Stimulated activated CD8-positive, alpha-beta memory T cell treated with anti-CD3 and anti-CD28 coated beads, Interleukin-7, amount 100 ng/mL, for 1 hour (primary cell): ENCODE measurements around the gene RGS7.
"Not testable (repeated sequence)": the region's sequence is repeated elsewhere in the genome, so short reads cannot be mapped to it uniquely, and the experiment has no call there.

Experiments used
- DNase-seq, 2 donors: peaks; one replicate each; pipeline ENCODE4 v3.0.0-alpha.2; 2020; ENCODE audit warnings: low read depth in 2 of 2

RGS7 gene

DNA sequence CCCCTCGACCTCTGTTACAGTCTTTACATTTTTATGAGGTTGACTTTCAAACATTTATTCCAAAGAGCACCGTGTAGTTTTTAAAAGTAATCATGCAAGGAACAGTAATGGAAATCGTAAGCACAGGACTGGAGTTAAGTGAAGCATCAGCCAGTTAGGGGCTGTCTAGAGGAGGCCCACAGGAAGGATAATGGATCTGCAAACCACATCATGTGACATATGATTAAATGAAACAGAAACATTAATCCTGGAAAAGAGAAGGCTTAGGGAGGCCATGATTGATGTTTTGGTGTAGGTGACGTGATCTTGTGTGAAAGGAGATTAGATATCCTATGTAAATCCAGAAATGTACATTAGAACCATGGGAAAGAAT, 25.0 kb downstream of the RGS7 start:
- DNase-seq = no peak

DNA sequence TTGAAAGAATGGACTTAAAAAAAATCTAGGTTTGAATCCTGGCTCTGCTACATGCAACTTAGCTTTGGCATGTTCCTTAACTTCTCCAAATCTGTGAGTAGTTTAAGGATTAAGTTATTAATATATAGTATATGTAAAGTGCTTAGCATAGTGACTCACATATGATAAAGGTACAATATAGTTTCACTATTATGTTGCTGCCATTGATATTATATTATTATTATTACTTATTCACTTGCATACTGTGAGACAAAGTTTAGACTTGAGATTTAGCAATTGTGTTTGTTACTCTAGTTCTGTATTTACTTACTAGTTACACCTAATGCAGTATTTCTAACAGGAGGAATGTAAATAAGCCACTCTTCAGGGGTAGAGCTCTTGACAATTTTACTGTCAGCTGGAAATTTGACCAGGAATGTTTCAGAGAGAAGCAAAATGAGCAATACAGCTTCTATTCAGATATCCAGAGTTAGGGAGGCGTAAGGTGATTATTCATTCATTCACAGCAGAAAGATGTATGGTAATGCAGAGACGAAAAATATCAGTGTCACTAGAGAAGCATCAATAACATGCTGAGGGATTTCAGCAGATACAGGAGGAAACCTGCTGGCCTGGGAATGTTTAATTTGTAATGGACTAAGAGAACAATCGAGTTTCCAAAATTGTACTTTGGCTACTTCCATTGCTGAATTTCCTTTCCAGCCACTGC, 25.5 kb downstream of the RGS7 start:
- DNase-seq = no peak

GRCh38 chr1:241330619-241331327, 26.2 kb downstream of the RGS7 start:
- no peak for DNase-seq

- no peak for DNase-seq
Measured at GRCh38 chr1:241325456-241325855, 31.5 kb downstream of the RGS7 start.

GRCh38 chr1:241323514-241324195, 33.4 kb downstream of the RGS7 start:
- no peak for DNase-seq

GRCh38 chr1:241317676-241318075, 39.3 kb downstream of the RGS7 start:
- DNase-seq = no peak

- DNase-seq = no peak
Measured at GRCh38 chr1:241316372-241316771, 40.6 kb downstream of the RGS7 start.

DNA sequence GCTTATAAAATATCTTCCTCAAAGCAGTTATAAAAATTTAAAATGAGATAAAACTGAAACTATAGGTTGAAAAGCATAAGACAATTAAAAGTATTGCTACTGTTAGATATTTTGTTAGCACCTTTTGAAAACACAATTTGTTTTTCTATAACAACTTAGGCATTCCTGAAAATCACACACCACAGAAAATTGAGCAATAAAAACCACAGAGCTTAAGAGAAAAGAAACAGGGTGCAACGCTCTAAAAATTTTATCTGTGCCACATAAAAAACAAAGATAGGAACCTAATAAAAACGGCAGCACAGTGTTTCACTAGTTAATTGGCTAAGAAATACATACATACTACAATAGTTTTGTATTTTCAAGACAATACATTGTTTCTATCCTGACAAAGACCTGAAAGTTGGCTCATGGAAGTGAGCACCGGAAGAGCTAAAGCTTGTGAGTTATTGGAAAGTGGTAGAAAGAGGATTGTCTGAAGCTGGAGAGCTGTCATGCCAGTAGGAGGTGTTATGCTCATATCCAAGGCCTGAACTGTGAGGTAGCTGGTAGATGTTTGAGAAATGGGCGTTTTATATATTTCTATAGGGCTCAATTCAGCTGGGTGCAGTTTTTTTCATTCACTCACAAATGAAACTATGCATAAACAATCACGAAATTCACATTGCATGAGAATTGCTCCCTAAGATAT, 45.8 kb downstream of the RGS7 start:
- DNase-seq = no peak

GRCh38 chr1:241310451-241310850, 46.6 kb downstream of the RGS7 start:
- DNase-seq = no peak

DNA sequence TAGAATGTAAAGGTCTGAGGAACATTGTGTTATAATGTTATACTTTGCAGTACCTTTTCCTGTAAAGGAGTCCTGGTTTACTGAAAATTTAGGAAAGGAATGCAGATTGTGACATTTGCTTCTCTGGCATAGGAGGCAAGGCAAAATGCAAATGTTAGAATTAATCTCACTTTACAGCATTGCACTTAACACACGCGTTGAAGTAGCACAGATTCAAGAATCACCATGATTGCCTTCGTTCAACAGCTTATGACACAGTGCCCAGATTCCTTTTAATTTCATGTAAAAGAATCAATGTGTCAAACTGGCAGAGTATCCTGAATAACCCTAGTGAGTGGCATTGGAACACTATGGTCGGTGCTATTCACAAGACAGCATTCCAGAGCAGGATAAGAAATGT, 47.4 kb downstream of the RGS7 start:
- DNase-seq = no peak

DNA sequence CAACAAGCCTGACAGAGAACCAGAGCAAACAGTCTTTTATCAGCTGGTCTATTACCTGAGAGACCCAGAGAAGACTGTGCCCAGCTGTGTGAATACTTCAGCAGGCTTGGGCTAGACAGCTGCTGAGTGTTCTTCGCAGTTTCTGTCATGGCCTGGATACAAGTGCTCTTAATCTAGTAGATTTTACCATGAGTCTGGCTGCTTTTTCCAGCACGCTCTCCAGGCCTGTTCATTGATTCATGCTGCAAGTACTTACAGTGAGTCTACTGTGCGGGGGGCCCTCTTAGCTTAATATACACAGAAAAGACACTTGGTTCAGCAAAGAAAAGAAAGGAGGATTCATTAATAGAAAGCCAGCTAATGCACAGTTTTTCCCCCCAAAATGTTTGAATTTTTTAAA, 48.5 kb downstream of the RGS7 start:
- DNase-seq = no peak

DNA sequence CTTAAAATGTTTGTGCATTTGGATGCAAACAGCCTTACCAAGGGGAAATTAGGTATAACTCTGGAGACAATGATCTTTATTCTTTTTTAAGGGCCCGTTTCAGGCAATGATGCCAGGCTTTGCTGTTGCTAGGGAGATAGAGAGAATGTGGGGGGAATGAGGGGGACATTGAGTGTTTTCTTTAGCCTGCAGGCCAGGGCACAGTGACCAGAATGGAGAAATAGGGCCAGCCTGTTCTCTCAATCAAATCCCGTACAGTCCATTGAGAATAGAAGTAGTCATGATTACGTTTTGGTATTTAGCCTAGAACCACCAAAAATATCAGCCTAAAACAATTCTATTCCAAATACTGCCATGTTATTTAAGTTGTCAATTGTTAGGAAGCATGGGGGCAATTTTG, 49.0 kb downstream of the RGS7 start:
- DNase-seq = no peak

DNA sequence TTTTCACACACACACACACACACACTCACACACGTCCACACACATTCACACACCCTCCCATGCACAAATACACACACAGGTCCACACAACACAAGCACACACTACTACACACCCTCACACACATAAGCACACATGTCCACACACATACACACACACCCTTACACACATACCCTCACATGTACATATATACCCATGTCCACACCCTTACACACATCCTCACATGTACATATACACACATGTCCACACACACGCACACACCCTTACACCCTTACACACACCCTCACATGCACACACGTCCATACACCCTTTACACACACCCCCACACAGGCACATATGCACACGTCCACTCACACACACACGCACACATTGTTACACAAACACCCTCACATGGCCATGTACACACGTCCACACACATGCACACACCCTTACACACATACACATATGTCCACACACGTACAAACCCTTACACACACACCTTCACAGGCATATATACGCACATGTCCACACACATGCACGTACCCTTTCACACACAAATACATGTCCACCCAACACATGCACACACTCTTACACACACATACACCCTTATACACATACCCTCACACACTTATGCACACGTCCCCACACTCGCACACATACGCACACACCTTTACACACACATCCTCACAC, 50.7 kb downstream of the RGS7 start:
- no peak for DNase-seq

- DNase-seq = not testable (repeated sequence)
Measured at GRCh38 chr1:241302024-241302423, 55.0 kb downstream of the RGS7 start.

- no peak for DNase-seq
Measured at GRCh38 chr1:241299347-241299746, 57.7 kb downstream of the RGS7 start.

DNA sequence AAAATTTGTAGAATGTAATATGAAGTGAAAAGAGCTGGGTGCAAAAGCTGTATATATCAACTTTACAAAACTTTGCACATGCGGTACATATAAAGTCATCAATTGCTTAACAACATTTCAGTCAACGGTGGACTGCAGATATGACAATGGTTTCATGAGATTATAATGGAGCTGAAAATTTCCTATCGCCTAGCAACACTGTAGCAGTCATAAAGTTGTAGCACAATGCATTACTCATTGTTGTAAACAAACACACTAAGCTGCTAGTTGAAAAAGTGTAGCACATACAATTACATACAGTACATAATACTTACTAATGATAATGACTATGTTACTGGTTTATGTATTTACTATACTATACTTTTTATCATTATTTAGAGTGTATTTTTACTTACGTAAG, 64.0 kb downstream of the RGS7 start:
- DNase-seq = no peak

- not testable (repeated sequence) for DNase-seq
Measured at GRCh38 chr1:241291548-241291947, 65.5 kb downstream of the RGS7 start.

GRCh38 chr1:241286486-241286885, 70.5 kb downstream of the RGS7 start:
- DNase-seq = no peak

DNA sequence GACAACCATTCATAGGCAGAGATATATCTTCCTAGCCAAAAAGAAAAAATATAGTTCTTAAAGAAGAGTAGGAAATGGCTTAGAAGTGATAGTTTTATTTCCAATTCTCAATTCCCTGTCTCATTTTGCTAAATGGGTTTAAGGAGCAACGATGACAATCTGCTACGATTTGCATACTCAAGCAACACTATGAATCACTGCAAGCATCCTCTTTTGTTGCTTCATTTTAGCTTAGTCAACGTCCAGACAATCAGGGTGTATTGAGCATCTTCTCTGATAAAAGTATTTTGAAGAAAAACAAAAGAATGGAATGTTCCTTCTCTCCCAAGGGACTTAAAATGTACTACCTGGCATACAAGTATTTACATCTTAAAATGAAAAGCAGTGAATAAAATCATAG, 80.6 kb downstream of the RGS7 start:
- DNase-seq = no peak

DNA sequence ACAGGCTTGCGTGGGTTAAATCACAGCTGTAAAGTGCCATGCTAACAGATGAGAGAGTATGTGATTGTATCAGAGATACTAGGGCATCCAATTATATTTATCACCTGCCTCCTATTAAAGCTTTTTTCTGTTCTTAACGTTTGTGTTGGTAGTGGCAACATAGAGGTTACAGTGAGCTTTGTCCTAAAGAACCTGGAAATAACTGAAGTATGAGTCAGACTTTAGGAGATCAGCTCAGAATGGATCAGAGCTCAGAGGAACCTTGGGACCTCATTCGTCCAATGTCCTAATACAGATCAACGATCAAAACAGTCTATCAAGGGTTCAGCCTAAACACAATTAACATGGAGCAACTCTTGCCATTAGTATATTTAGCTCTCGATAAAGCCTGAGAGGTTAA, 81.0 kb downstream of the RGS7 start:
- DNase-seq = no peak

GRCh38 chr1:241275226-241275625, 81.8 kb downstream of the RGS7 start:
- DNase-seq = no peak

DNA sequence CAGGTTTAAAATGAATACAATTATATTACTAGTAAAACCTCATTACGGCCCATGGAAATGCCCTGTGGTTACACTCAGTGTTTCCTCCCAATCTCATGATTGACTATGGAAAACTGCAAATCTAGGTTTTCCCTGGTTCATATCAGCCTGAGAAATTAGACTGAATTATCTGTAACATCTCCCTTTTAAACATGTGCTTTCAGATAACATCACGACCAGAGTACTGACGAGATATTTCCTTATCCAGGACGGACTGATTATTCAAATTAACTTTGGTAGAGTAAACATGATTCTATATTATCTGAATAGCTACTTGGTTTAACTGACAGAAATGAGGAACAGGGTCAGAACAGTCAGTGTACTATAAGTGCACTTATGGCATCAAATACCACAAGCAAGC, 82.3 kb downstream of the RGS7 start:
- DNase-seq = no peak
